ENCODE measurements around the gene SNX18.

SNX18 gene

DNA sequence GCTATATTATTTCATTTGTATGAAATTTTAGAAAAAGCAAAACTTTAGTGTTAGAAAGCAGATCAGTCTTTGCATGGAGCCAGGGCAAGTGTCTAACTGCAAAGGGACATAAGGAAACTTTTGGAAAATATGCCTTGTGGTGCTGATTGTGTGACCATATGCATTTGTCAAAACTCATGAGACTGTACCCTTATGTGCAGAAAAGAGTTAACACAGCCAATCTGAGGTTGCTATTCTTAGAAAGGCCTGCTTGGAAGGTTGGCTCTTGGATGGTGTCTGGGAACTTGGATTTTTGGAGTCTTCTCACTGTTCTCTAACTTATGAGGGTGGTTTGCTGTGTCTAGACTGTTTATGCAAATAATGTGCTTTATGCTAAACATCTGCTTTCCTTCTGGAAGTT is 76.6 kb downstream of the SNX18 start:
- Histone ChIP-seq H3K9ac (no peak overlapping the region), H3K27me3 (no peaks in the 10 kb centered on the region), H3K4me1 (0 out of 2 replicates have a peak, but pooled peaks cover 5% of the 10 kb centered on the region), H3K27ac (no peak overlapping the region), H3K36me3 (no peaks in the 10 kb centered on the region), H3K4me3 (no peak overlapping the region), H3K4me2 (no peak overlapping the region), H3K9me3 (peaks cover 14% of the 10 kb centered on the region), H4K20me1 (no peaks in the 10 kb centered on the region)
- TF ChIP-seq Cebpa-rat (IDR thresholded peaks at IDR 0.05) = no peak

DNA sequence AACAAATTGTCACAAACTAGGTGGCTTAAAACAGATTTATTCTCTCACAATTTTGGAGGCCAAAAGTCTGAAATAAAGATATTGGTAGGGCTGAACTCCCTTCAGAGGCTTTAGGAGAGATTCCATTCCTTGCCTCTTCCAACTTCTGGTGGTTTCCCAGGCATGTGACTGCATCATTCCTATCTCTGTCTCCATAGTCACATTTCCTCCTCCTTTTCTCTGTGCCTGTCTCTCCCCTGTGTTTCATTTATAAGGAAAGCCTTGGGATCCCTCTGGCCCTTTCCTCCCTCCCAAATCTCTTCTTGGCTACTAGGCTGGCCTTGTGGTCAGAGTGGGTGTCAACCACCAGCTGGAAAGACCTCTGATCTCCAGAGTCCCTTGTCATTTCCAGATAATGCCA is 78.2 kb downstream of the SNX18 start:
- H3K4me1 ChIP-seq = 0 out of 2 replicates have a peak, but pooled peaks cover 2% of the 10 kb centered on the region
- no peak overlapping the region for H3K9ac ChIP-seq
- H4K20me1 ChIP-seq = no peaks in the 10 kb centered on the region
- H3K36me3 ChIP-seq = no peaks in the 10 kb centered on the region
- no peak overlapping the region for H3K4me3 ChIP-seq
- no peaks in the 10 kb centered on the region for H3K27me3 ChIP-seq
- H3K4me2 ChIP-seq = no peak overlapping the region
- H3K27ac ChIP-seq = no peak overlapping the region
- peaks cover 14% of the 10 kb centered on the region for H3K9me3 ChIP-seq
- TF ChIP-seq Cebpa-rat (IDR thresholded peaks at IDR 0.05) = no peak

Measured in BLaER1 (cell line).